ENCODE data around the gene GUCY2D.
A peak's percentile ranks its signal among the peaks of the same experiment; 100 is the strongest.
"Not testable (repeated sequence)": the region's sequence is repeated elsewhere in the genome, so short reads cannot be mapped to it uniquely, and the experiment has no call there.

The GUCY2D gene

DNA sequence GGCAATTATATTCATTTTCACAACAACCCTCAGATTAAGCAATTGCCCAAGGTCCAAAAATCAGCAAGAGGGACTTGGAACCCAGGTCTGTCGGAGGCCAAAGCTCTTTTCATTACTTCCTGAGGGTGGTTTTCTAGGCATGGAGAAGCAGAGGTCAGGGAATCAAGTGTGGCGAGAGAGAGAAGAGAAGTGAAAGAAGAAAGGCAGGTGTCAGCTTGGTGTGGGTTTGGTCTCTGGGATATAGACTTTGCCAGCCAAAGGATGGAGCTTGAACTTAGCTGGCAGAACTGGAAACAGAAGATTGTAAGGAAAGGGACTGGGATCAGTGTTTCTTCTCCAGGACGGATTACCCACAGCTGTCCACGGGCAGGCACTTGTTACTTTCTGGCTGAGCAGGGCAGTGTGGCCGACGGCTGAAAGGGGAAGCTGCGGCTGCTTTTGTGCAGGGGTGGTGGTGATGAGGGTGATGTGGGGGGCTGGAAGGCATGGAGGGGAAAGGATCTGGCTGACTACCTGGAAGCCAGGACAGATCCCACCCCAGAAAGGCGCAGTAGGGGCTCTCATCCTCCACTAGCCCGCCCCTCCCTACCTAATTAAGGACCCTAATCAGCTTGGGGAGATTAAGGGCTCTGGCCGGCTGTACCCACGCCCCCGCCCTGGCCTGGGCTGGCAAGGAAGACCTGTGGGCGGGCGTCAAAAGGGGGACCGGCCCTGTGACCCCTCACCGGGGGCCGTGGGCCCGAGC lies at the start of gene GUCY2D:
GUCY2D (plus strand) TSS at position 640 of the 745 bp plus-strand sequence. CDS start 433 bp downstream, outside the sequence.
- no peak for FAIRE-seq
- DNase-seq (ENCODE audit: low spot score): no peak

- not testable (repeated sequence) for DNase-seq (ENCODE audit: low spot score); FAIRE-seq
Measured at GRCh38 chr17:7953266-7953665, 49.1 kb upstream of the GUCY2D start.

GRCh38 chr17:7955414-7956227 lies 46.8 kb upstream of the GUCY2D start:
- FAIRE-seq (no peak), DNase-seq (ENCODE audit: low spot score) (no peak)

- FAIRE-seq (no peak), DNase-seq (ENCODE audit: low spot score) (no peak)
Measured at GRCh38 chr17:7956228-7956965, 46.0 kb upstream of the GUCY2D start.

GRCh38 chr17:7959503-7960253 lies 42.7 kb upstream of the GUCY2D start:
- DNase-seq (ENCODE audit: low spot score) (no peak), FAIRE-seq (no peak)

DNA sequence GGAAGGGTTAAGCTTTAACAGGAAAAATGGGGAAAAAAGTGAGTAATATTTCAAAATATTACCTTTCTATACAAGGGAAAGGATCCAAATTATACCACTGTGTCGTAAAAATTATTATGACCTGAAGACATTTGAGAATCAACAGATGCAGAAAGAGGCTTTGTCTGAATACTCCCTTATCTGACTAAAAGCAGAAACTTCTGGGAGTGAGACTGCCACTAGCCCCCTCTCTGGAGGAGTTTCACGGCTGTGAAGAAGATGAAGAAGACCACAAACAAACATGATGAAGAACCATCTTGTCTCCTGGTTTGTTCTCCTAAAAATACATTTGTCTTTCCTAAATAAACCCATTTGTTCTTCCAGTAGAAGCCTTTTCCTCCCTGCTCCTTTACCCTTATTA lies 41.0 kb upstream of the GUCY2D start:
- no peak for FAIRE-seq
- no peak for DNase-seq (ENCODE audit: low spot score)

- no peak for FAIRE-seq
Measured at GRCh38 chr17:7967751-7968150, 34.7 kb upstream of the GUCY2D start.

GRCh38 chr17:7969433-7969832 lies 33.0 kb upstream of the GUCY2D start:
- FAIRE-seq (no peak), DNase-seq (ENCODE audit: low spot score) (no peak)

More at GRCh38 chr17:7967751-7968150, 34.7 kb upstream of the GUCY2D start:
- DNase-seq (ENCODE audit: low spot score): no peak

DNA sequence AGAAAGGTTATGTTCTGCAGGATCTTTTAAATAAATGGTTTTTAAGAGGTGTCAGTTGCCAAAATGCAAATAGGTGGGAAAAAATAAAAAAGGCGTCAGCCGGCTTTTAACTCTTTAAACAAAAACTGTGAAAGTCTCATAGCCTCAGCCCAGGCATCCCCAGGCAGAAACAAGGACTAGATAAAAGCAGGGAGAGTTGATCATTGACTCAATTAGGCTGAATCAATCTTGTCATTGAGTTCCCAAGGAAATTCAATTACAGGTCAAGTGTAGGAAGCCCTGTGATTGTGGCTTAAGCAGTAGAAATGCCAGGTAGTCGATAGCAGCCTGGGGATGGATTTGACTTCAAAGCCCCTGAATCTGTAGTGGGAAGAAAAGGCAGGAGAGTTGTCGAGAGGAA lies 30.8 kb upstream of the GUCY2D start:
- DNase-seq (ENCODE audit: low spot score) (no peak), FAIRE-seq (no peak)

GRCh38 chr17:7972131-7972785 lies 30.2 kb upstream of the GUCY2D start:
- DNase-seq (ENCODE audit: low spot score) (no peak), FAIRE-seq (no peak)

DNA sequence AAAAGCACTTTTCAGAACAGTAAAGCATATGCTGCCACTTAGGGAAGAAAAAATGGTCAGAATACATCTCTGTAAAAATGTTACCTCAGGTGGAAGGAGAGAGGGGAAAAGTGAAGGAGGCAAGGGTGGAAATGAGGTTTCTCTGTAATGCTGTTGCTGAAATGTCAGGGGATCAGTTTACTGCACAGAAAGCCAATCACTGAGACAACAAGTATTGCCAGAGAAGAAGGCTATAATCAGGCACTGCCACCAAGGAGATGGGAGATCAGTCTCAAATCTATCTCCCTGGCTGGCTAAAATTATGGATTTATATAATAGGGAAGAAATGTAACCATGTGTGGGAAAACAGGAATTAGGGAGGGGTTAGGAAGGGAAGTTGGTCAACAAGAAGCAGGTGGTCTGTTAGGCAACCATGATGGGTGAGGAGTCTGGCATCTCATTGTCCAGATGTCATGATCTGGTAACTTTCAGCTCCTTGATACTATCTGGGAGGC lies 27.7 kb upstream of the GUCY2D start:
- DNase-seq (ENCODE audit: low spot score) (no peak), FAIRE-seq (no peak)

GRCh38 chr17:7977039-7977438 lies 25.4 kb upstream of the GUCY2D start:
- FAIRE-seq: no peak
- no peak for DNase-seq (ENCODE audit: low spot score)

DNA sequence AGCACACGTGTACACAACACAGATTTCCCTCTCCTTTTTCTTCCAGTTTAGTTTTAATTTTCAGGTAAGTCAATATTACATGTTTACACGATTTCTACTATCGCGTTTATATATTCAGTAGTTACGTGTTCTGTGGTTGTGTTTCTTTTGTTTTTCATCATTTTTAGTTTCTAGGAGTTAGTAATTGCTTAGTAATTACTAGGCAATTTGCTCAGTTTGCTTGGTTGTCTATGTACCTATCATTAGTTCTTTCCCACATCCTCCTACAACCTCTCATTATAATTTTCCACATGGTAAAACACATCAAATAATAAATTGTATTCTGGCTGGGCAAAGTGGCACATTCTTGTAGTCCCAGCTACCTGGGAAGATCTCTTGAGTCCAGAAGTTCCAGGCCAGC lies 24.6 kb upstream of the GUCY2D start:
- no peak for FAIRE-seq
- no peak for DNase-seq (ENCODE audit: low spot score)

DNA sequence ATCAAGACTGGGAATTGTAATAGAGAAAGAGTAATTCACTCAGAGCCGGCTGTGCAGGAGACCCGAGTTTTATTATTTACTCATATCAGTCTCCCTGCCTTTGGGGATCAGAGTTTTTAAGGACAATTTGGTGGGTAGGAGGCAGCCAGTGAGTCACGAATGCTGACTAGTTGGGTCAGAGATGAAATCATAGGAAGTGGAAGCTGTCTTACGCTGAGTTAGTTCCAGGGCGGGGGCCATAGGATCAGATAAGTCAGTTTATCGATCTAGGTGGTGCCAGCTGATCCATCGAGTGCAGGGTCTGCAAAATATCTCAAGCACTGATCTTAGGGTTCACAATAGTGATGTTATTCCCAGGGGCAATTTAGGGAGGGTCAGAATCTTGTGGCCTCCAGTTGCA lies 20.2 kb upstream of the GUCY2D start:
- no peak for FAIRE-seq

GRCh38 chr17:7982666-7983065 lies 19.7 kb upstream of the GUCY2D start:
- FAIRE-seq: no peak

More for the DNA sequence above, 20.2 kb upstream of the GUCY2D start:
- peak; percentile 27 for DNase-seq (ENCODE audit: low spot score)

GRCh38 chr17:7984904-7985303 lies 17.5 kb upstream of the GUCY2D start:
- FAIRE-seq: no peak
- DNase-seq (ENCODE audit: low spot score): no peak

More at GRCh38 chr17:7982666-7983065, 19.7 kb upstream of the GUCY2D start:
- DNase-seq (ENCODE audit: low spot score): no peak

DNA sequence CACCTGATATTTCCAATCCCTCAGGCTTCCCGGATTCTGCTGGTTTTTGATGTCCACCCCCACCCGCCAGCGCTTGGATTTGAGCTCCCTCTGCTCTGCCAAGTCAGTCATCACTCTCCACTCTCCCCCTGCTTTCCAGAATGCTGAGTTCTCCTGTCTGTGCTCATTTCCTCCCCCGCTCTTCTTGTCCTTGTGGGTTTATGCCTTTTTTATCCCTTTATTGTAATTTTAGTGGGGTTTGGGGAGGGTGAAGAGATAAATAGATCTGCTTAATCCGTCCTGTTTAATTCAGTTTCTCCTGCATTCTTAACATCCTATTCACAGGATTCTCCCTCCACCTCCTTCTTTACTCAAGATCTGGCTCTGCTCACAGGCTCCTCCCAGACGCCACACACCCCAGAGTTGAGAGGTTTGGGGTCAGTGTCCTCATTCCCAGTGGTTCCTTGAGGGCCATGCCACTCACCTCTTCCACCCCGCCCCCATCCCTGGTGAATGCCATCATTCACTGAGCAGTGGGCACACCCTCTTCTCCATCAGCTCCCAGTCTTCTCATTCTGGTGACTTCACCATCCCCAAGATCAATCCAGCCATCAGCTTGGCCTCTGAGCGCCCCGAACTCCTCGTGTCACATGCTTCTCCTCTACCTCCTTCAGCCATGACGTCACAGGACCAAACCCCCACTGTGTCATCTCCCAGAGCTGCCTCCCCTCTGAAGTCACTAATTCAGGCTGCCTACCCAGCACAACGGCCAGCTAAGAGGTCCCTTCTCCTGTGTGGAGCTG lies 15.1 kb upstream of the GUCY2D start:
- no peak for FAIRE-seq
- no peak for DNase-seq (ENCODE audit: low spot score)

- FAIRE-seq (peak; percentile 79), DNase-seq (ENCODE audit: low spot score) (peak; percentile 57)
Measured at GRCh38 chr17:7988750-7989178, 13.7 kb upstream of the GUCY2D start.
